T1000 (cell line): Measurements from ENCODE around the gene ACKR4.

Experiments
- DNase-seq: peaks from one replicate; lab custom pipeline; 2025; ENCODE audit warnings: mixed read lengths; lab: John Stamatoyannopoulos, UW

ACKR4 gene

GRCh38 chr3:132641837-132642538 is 44.9 kb downstream of the ACKR4 start:
- no peak for DNase-seq

DNA sequence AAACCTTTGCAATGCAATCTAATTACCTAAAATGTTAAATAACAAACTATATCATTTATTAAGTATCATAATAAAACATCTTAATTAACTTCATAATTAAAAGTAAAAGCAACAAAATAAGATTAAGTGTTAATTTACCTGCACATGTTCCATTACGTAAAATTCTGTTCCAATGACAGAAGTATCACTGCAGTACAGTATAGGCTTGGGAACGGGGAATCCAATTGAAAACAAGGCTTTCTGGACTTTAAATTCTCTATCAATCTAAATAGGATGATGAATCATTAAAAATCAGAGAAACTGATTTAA is 45.4 kb downstream of the ACKR4 start:
- DNase-seq, result no peak

DNA sequence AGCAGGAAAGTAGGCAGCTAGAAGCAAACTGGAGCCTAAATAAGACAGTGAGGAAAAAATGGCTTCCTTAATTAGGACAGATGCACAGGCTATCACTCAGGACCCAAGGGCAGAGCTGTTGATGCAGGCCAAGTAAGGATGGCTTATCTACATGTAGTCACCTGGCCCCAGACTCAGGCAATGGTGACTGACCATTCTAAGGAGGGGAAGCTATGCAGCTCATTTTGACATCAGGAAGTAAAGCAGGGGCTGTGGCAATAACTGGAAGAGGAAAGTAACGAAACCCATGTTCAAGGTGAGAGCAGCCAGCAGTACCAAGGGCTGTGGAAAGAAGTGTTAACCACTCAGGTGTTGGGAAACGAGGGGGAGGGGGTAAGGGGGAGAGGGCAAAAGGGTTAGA is 46.3 kb downstream of the ACKR4 start:
- no peak for DNase-seq

- DNase-seq, result no peak
These were observed 48.0 kb downstream of the ACKR4 start for GRCh38 chr3:132645058-132645457.

GRCh38 chr3:132650153-132650552 is 53.1 kb downstream of the ACKR4 start:
- no peak for DNase-seq
